IMR-90 (cell line): ENCODE data around the gene PLD1. TPM values are rescaled to one million over a fixed set of nuclear protein-coding genes. Genes with fewer than 3 reads are reported as not detected.
A peak's percentile ranks its signal among the peaks of the same experiment; 100 is the strongest.

Source experiments
- ATAC-seq: fragments of 200-7000 bp; cut with Tn5 transposase; 2 replicates; pipeline ENCODE4 v1.9.1; 2020; ENCODE audit warnings: low read depth, mild to moderate bottlenecking, moderate library complexity
- BruUV-seq: library from RNA; stranded (reverse); fragments of 400-500 nt; replicated peaks from 2 replicates; lab custom pipeline; 2021; lab: Mats Ljungman, UMichigan
- CTCF ChIA-PET: fragments of 300-600 bp; formaldehyde crosslinking; extraction: SDS; loops from one replicate; lab custom pipeline; 2021; ENCODE audit warnings: antibody characterized with exemption; lab: Yijun Ruan, JAX
- POLR2A ChIA-PET: fragments of 300-600 bp; sonication (Branson Sonifier 250); formaldehyde crosslinking; loops from one replicate; lab custom pipeline; 2022; ENCODE audit warnings: antibody characterized with exemption; ENCODE audit not compliant: unreplicated experiment; lab: Charles Lee
- DNase-seq: peaks from one replicate; pipeline ENCODE4 v3.0.0; 2013
- H2AFZ ChIP-seq: replicated peaks from 2 replicates; pipeline ENCODE3; 2013; ENCODE audit warnings: low read length, mild to moderate bottlenecking; ENCODE audit not compliant: poor library complexity
- H2AK5ac ChIP-seq: 2 replicates; pipeline ENCODE4 v1.6.1; 2013; ENCODE audit warnings: low read depth, low read length, inconsistent platforms
- H2AK9ac ChIP-seq: replicated peaks from 2 replicates; pipeline ENCODE3; 2013; ENCODE audit warnings: mild to moderate bottlenecking, low read depth, low read length, moderate library complexity; ENCODE audit not compliant: poor library complexity
- H2BK120ac ChIP-seq: 2 replicates; pipeline ENCODE4 v1.6.1; 2013; ENCODE audit warnings: low read depth, low read length, inconsistent platforms
- H2BK15ac ChIP-seq: 3 replicates; pipeline ENCODE4 v1.6.1; 2013; ENCODE audit warnings: low read depth, low read length, inconsistent platforms
- H2BK20ac ChIP-seq: 2 replicates; pipeline ENCODE4 v1.6.1; 2013; ENCODE audit warnings: low read depth, mild to moderate bottlenecking, inconsistent platforms, low read length, moderate library complexity
- H2BK5ac ChIP-seq: 2 replicates; pipeline ENCODE4 v1.6.1; 2013; ENCODE audit warnings: mild to moderate bottlenecking, low read depth, low read length, inconsistent platforms; ENCODE audit not compliant: poor library complexity, severe bottlenecking
- H3K14ac ChIP-seq: replicated peaks from 2 replicates; pipeline ENCODE4 v1.6.1; 2013; ENCODE audit warnings: low read depth, low read length, inconsistent platforms
- H3K18ac ChIP-seq: 2 replicates; pipeline ENCODE4 v1.6.1; 2013; ENCODE audit warnings: low read depth, low read length, control low read depth
- H3K23ac ChIP-seq: 2 replicates; pipeline ENCODE4 v1.6.1; 2013; ENCODE audit warnings: low read depth, low read length, inconsistent platforms
- H3K27ac ChIP-seq: 2 replicates; pipeline ENCODE4 v1.5.1; 2013; ENCODE audit warnings: mild to moderate bottlenecking, control low read depth, low read length; ENCODE audit not compliant: insufficient read depth
- H3K27me3 ChIP-seq: 2 replicates; pipeline ENCODE4 v1.6.1; 2013; ENCODE audit warnings: low read length; ENCODE audit not compliant: control insufficient read depth, insufficient read depth
- H3K36me3 ChIP-seq: 2 replicates; pipeline ENCODE4 v1.6.1; 2013; ENCODE audit warnings: low read length, mixed read lengths; ENCODE audit not compliant: control insufficient read depth, insufficient read depth
- H3K4ac ChIP-seq: 2 replicates; pipeline ENCODE4 v1.6.1; 2013; ENCODE audit warnings: low read depth, low read length, inconsistent platforms
- H3K4me1 ChIP-seq: 2 replicates; pipeline ENCODE4 v1.6.1; 2013; ENCODE audit warnings: low read length, mixed read lengths; ENCODE audit not compliant: control insufficient read depth, insufficient read depth
- H3K4me2 ChIP-seq: 2 replicates; pipeline ENCODE4 v1.6.1; 2013; ENCODE audit warnings: low read depth, mild to moderate bottlenecking, control low read depth, low read length, moderate library complexity
- H3K4me3 ChIP-seq: 2 replicates; pipeline ENCODE4 v1.5.1; 2013; ENCODE audit warnings: low read depth, mild to moderate bottlenecking, control low read depth, low read length, moderate library complexity; ENCODE audit not compliant: insufficient read depth
- H3K56ac ChIP-seq: 2 replicates; pipeline ENCODE4 v1.6.1; 2013; ENCODE audit warnings: low read length, inconsistent platforms; ENCODE audit not compliant: insufficient read depth; ENCODE audit errors: extremely low read depth
- H3K79me1 ChIP-seq, 2 experiments: 2 replicates each; pipeline ENCODE4 v1.6.1; 2013; ENCODE audit warnings: low read length in 2 of 2, inconsistent platforms in 1 of 2, low read depth in 1 of 2
- H3K9ac ChIP-seq: 2 replicates; pipeline ENCODE4 v1.6.1; 2013; ENCODE audit warnings: low read depth, low read length, control low read depth
- H3K9me1 ChIP-seq: 2 replicates; pipeline ENCODE4 v1.6.1; 2013; ENCODE audit warnings: low read length, inconsistent platforms; ENCODE audit not compliant: insufficient read depth
- H3K9me3 ChIP-seq: 2 replicates; pipeline ENCODE4 v1.6.1; 2013; ENCODE audit warnings: low read length; ENCODE audit not compliant: control insufficient read depth, insufficient read depth
- H4K20me1 ChIP-seq: 2 replicates; pipeline ENCODE4 v1.6.1; 2013; ENCODE audit warnings: low read length, inconsistent platforms; ENCODE audit not compliant: insufficient read depth
- H4K5ac ChIP-seq: 2 replicates; pipeline ENCODE4 v1.6.1; 2013; ENCODE audit warnings: mild to moderate bottlenecking, low read depth, low read length, control low read depth
- H4K8ac ChIP-seq, 2 experiments: 2 replicates each; pipeline ENCODE4 v1.6.1; 2013; ENCODE audit warnings: low read depth in 2 of 2, low read length in 2 of 2, control low read depth in 1 of 2, inconsistent platforms in 1 of 2
- H4K91ac ChIP-seq: 2 replicates; pipeline ENCODE4 v1.6.1; 2013; ENCODE audit warnings: low read depth, low read length, inconsistent platforms; ENCODE audit not compliant: insufficient read depth
- MAFK ChIP-seq: IDR thresholded peaks from 2 replicates; pipeline ENCODE4 v1.6.1; 2012; ENCODE audit warnings: low read depth, low read length, improper control_type of control experiment
- MXI1 ChIP-seq: IDR thresholded peaks from 2 replicates; pipeline ENCODE4 v1.6.1; 2012; ENCODE audit warnings: low read depth, mild to moderate bottlenecking, low read length, moderate library complexity, borderline replicate concordance
- POLR2A ChIP-seq: IDR thresholded peaks from 2 replicates; pipeline ENCODE4 v1.6.1; 2012; ENCODE audit warnings: mild to moderate bottlenecking, low read depth, low read length
- RAD21 ChIP-seq: IDR thresholded peaks from 2 replicates; pipeline ENCODE4 v1.6.1; 2012; ENCODE audit warnings: low read length, improper control_type of control experiment
- SMC3 ChIP-seq: fragments of 150-350 bp; IDR thresholded peaks from 2 replicates; pipeline ENCODE4 v1.6.1; 2016; ENCODE audit warnings: low read depth, mild to moderate bottlenecking, antibody characterized with exemption, low read length, moderate library complexity
- WGBS, 2 experiments: methylation state at CpG; one replicate each; pipeline versions ENCODE4 v1.1.5 to v1.1.7; 2013; ENCODE audit warnings: missing lambda C conversion rate in 2 of 2; ENCODE audit not compliant: insufficient read length in 1 of 2; ENCODE audit errors: extremely low coverage in 2 of 2; 5-methylcytosine and 5-hydroxymethylcytosine counted together
- dilution Hi-C: fragments of 300-500 bp; cut with HindIII; formaldehyde crosslinking; loops from one replicate; pipeline ENCODE4 v1.14.3; 2018; ENCODE audit warnings: low sequenced_read_pairs; ENCODE audit not compliant: unreplicated experiment
- in situ Hi-C: fragments of 300-500 bp; cut with MboI; formaldehyde crosslinking; loops from 3 replicates; pipeline ENCODE4 v1.14.3; 2019; ENCODE audit warnings: low sequenced_read_pairs, inconsistent platforms, mixed read lengths
- intact Hi-C: fragments of 100-400 bp; cut with micrococcal nuclease; formaldehyde crosslinking; loops from 2 replicates; pipeline ENCODE4 v1.10.0; 2022
- polyA plus RNA-seq, 3 experiments: library from polyadenylated mRNA; depleted of rRNA; stranded (reverse); fragments of >200 nt; gene quantifications; 2 replicates each; pipeline ENCODE4 v1.2.3, GENCODE V29; 2012; ENCODE audit warnings: low replicate concordance in 1 of 3
- total RNA-seq: library from RNA; depleted of rRNA; stranded (reverse); fragments of >200 nt; gene quantifications from 2 replicates; pipeline ENCODE4 v1.2.3, GENCODE V29; 2012
- TF ChIP-seq, protein P1 (sequence below): fragments of 150-350 bp; IDR thresholded peaks from 2 replicates; pipeline ENCODE4 v1.6.1; 2016; ENCODE audit warnings: low read depth, mild to moderate bottlenecking, low read length, moderate library complexity, borderline replicate concordance

Gene PLD1
- total and polyA plus RNA-seq, 2 of the 4 experiments (the other 2 are of a cell fraction) = 3.3 to 9.7 TPM

DNA sequence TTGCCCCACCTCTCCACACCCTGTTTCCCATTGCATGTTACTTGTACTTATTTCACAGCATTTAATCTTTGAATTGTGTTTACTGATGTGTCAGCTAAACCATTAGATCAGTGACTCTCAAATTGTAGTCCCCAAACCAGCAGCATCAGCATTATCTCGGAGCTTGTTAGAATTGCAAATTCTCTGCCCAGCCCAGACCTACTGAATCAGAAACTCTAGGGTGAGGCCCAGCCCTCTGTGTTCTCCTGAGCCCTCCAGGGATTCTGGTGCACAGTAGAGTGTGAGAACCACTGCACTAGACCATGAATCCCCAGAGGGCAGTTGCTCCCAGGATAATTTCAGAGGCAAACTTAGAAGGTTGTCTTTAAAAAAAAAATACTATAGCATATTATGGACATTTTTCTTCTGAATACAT, 13.0 kb downstream of the PLD1 start:
- no CpG with 5 or more reads among the region's 1 CpG for whole genome bisulfite sequencing, 2 experiments
- H3K4ac ChIP-seq = no peak overlapping the region
- no peak overlapping the region for H3K56ac ChIP-seq
- 0 out of 2 replicates have a peak overlapping the region, but pooled peaks have one; percentile 15 for H3K23ac ChIP-seq
- no peak overlapping the region for H2BK20ac ChIP-seq
- H3K18ac ChIP-seq = no peak overlapping the region
- no peaks in the 10 kb centered on the region; the same call in 1 of the 2 replicates for H3K36me3 ChIP-seq
- in situ Hi-C loops = no loop called here
- no TSS peak for BruUV-seq
- H2AK9ac ChIP-seq = no peak overlapping the region
- H3K4me2 ChIP-seq = no peak overlapping the region
- H3K9ac ChIP-seq = no peak overlapping the region
- peaks cover 16% of the 10 kb centered on the region for H3K4me1 ChIP-seq
- ChIA-PET CTCF (no interaction called here), POLR2A (no interaction called here)
- no peak overlapping the region for H4K8ac ChIP-seq
- H3K9me1 ChIP-seq = peaks cover 8% of the 10 kb centered on the region
- TF ChIP-seq MAFK = peak; percentile 72
- TF ChIP-seq POLR2A = no peak
- no peak for TF ChIP-seq MXI1
- TF ChIP-seq, protein P1, sequence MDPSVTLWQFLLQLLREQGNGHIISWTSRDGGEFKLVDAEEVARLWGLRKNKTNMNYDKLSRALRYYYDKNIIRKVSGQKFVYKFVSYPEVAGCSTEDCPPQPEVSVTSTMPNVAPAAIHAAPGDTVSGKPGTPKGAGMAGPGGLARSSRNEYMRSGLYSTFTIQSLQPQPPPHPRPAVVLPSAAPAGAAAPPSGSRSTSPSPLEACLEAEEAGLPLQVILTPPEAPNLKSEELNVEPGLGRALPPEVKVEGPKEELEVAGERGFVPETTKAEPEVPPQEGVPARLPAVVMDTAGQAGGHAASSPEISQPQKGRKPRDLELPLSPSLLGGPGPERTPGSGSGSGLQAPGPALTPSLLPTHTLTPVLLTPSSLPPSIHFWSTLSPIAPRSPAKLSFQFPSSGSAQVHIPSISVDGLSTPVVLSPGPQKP = no peak
- TF ChIP-seq RAD21 = no peak
- TF ChIP-seq SMC3 = no peak
- peaks cover 23 to 31% of the 10 kb centered on the region in 2 experiments for H3K79me1 ChIP-seq
- no peaks in the 10 kb centered on the region for H3K9me3 ChIP-seq
- H2AFZ ChIP-seq = no peak overlapping the region
- H4K5ac ChIP-seq = no peak overlapping the region
- intact Hi-C loops = no loop called here
- peak overlapping the region; percentile 23; the same call in 1 of the 2 replicates for H3K14ac ChIP-seq
- no peaks in the 10 kb centered on the region for H4K20me1 ChIP-seq
- no peak overlapping the region for H2BK120ac ChIP-seq
- no peak for ATAC-seq
- no peak overlapping the region for H3K4me3 ChIP-seq
- H3K27ac ChIP-seq = no peak overlapping the region
- H2BK5ac ChIP-seq = no peak overlapping the region
- no peak overlapping the region for H2BK15ac ChIP-seq
- H2AK5ac ChIP-seq = no peak overlapping the region
- H4K91ac ChIP-seq = no peak overlapping the region
- dilution Hi-C loops = no loop called here
- no peak for DNase-seq
- H3K27me3 ChIP-seq = no peaks in the 10 kb centered on the region
